K562 (cell line): ENCODE measurements around the gene CPPED1. TPM values are rescaled to one million over a fixed set of nuclear protein-coding genes. Genes with fewer than 3 reads are reported as not detected.

Experiments
- ATAC-seq: fragments of 200-7000 bp; cut with Tn5 transposase; 3 replicates; pipeline ENCODE4 v1.9.1; 2020; ENCODE audit warnings: moderate library complexity
- BruUV-seq: library from RNA; stranded (reverse); fragments of 400-500 nt; replicated peaks from 2 replicates; lab custom pipeline; 2021; lab: Mats Ljungman, UMichigan
- CTCF ChIA-PET: fragments of 300-600 bp; formaldehyde crosslinking; extraction: SDS; loops from one replicate; lab custom pipeline; 2021; ENCODE audit warnings: low intra/inter-chr PET ratio; lab: Yijun Ruan, JAX
- POLR2A ChIA-PET: fragments of 300-600, 350-650 bp; sonication (Branson Sonifier 250); formaldehyde crosslinking; extraction: SDS; loops from one replicate; lab custom pipeline; 2021; ENCODE audit warnings: antibody characterized with exemption, inconsistent platforms; lab: Yijun Ruan, JAX
- DNase-seq, 4 experiments: peaks; one replicate each; pipeline versions ENCODE4 v3.0.0 to v3.0.0-alpha.2; 2011 to 2018; ENCODE audit warnings: low spot score in 3 of 4, mixed read lengths in 3 of 4; ENCODE audit errors: extremely low read depth in 1 of 4
- FAIRE-seq: peaks from 2 replicates; lab custom pipeline; 2011; peaks lifted over from hg19 to GRCh38; lab: Jason Lieb, UNC
- H2AFZ ChIP-seq: 2 replicates; pipeline ENCODE4 v1.6.0; 2011; ENCODE audit warnings: low read depth, low read length, control low read depth, inconsistent platforms
- H3K27ac ChIP-seq: fragments of 200-600 bp; 3 replicates; pipeline ENCODE4 v1.8.0; 2011; ENCODE audit warnings: low read depth, mild to moderate bottlenecking, control low read depth, inconsistent platforms, low read length, moderate library complexity, mixed read lengths; ENCODE audit errors: extremely low read depth
- H3K27me3 ChIP-seq, 2 experiments: fragments of 300-600 bp in 1 of 2; 2 replicates in 1 of 2; 3 replicates in 1 of 2; pipeline versions ENCODE4 v1.6.0 to v1.8.0; 2011; ENCODE audit warnings: inconsistent platforms in 2 of 2, low read length in 2 of 2, mild to moderate bottlenecking in 1 of 2, mixed read lengths in 1 of 2, moderate library complexity in 1 of 2; ENCODE audit not compliant: control insufficient read depth in 2 of 2, insufficient read depth in 2 of 2
- H3K36me3 ChIP-seq: fragments of 300-600 bp; 3 replicates; pipeline ENCODE4 v1.8.0; 2011; ENCODE audit warnings: mild to moderate bottlenecking, low read length, inconsistent platforms; ENCODE audit not compliant: control insufficient read depth, insufficient read depth
- H3K4me1 ChIP-seq, 2 experiments: fragments of 200-600 bp in 1 of 2; replicated peaks in 1 of 2; 2 replicates in 1 of 2; 3 replicates in 1 of 2; pipeline versions ENCODE4 v1.5.1 to v1.8.0; 2011; ENCODE audit warnings: inconsistent platforms in 2 of 2, low read length in 2 of 2, mild to moderate bottlenecking in 1 of 2, mixed read lengths in 1 of 2, moderate library complexity in 1 of 2; ENCODE audit not compliant: control insufficient read depth in 2 of 2, insufficient read depth in 2 of 2
- H3K4me2 ChIP-seq: 2 replicates; pipeline ENCODE4 v1.6.1; 2011; ENCODE audit warnings: low read length, control low read depth, inconsistent platforms, mixed read lengths; ENCODE audit not compliant: insufficient read depth
- H3K4me3 ChIP-seq: fragments of 200-600 bp; sonication (generic), shearing (Covaris generic); 2 replicates; pipeline ENCODE4 v1.5.1; 2016; ENCODE audit warnings: control low read depth, inconsistent platforms
- H3K79me2 ChIP-seq: fragments of 200-600 bp; 3 replicates; pipeline ENCODE4 v1.8.0; 2011; ENCODE audit warnings: low read length, inconsistent platforms; ENCODE audit not compliant: control insufficient read depth, insufficient read depth
- H3K9ac ChIP-seq, 2 experiments: 2 replicates each; pipeline versions ENCODE4 v1.6.0 to v1.6.1; 2011; ENCODE audit warnings: low read depth in 2 of 2, low read length in 2 of 2, control low read depth in 1 of 2, inconsistent platforms in 1 of 2, mild to moderate bottlenecking in 1 of 2, mixed read lengths in 1 of 2; ENCODE audit not compliant: insufficient read depth in 1 of 2
- H3K9me1 ChIP-seq: one replicate; pipeline ENCODE4 v1.6.0; 2011; ENCODE audit warnings: inconsistent platforms, mild to moderate bottlenecking, low read length, moderate library complexity; ENCODE audit not compliant: control insufficient read depth, insufficient read depth
- H3K9me3 ChIP-seq: replicated peaks from 2 replicates; pipeline ENCODE4 v1.5.1; 2011; ENCODE audit warnings: low read depth, low read length, inconsistent platforms; ENCODE audit not compliant: control insufficient read depth, insufficient read depth
- H4K20me1 ChIP-seq: replicated peaks from 2 replicates; pipeline ENCODE4 v1.6.1; 2011; ENCODE audit warnings: low read length, inconsistent platforms, mixed read lengths; ENCODE audit not compliant: control insufficient read depth, insufficient read depth
- ARID1B ChIP-seq: fragments of 450-650 bp; IDR thresholded peaks from 2 replicates; pipeline ENCODE4 v1.6.1; 2016; ENCODE audit warnings: antibody characterized with exemption, mild to moderate bottlenecking, inconsistent platforms
- BRD4 ChIP-seq: fragments of 200-600 bp; sonication (generic); IDR thresholded peaks from 2 replicates; pipeline ENCODE4 v1.6.1; 2017; ENCODE audit warnings: inconsistent platforms
- CEBPB ChIP-seq: fragments of 450-650 bp; IDR thresholded peaks from 2 replicates; pipeline ENCODE4 v1.6.1; 2016; ENCODE audit warnings: missing genetic modification characterization, missing compliant biosample characterization
- ETS1 ChIP-seq: conservative IDR thresholded peaks from 2 replicates; pipeline ENCODE4 v1.6.1; 2011; ENCODE audit warnings: low read depth, mild to moderate bottlenecking, low read length; ENCODE audit not compliant: control insufficient read depth
- KLF10 ChIP-seq: fragments of 250-450 bp; sonication (Bioruptor Pico); IDR thresholded peaks from 2 replicates; pipeline ENCODE4 v1.6.1; 2021; ENCODE audit warnings: matching md5 sums
- NFXL1 ChIP-seq: fragments of 450-650 bp; formaldehyde crosslinking; IDR thresholded peaks from 2 replicates; pipeline ENCODE4 v1.4.0; 2021; ENCODE audit warnings: mild to moderate bottlenecking
- PHB2 ChIP-seq: fragments of 450-650 bp; IDR thresholded peaks from 2 replicates; pipeline ENCODE4 v1.6.1; 2017; ENCODE audit warnings: low read depth
- RNF219 ChIP-seq: fragments of 250-450 bp; sonication (Bioruptor Pico); IDR thresholded peaks from 2 replicates; pipeline ENCODE4 v1.5.0; 2022; ENCODE audit warnings: mild to moderate bottlenecking
- SMAD2 ChIP-seq: fragments of 150-350 bp; IDR thresholded peaks from 2 replicates; pipeline ENCODE4 v1.6.1; 2014; ENCODE audit warnings: low read depth, mild to moderate bottlenecking, low read length
- SMC3 ChIP-seq: conservative IDR thresholded peaks from 2 replicates; pipeline ENCODE4 v1.6.1; 2011; ENCODE audit warnings: low read depth, low read length, improper control_type of control experiment; ENCODE audit not compliant: insufficient read depth
- SNAPC5 ChIP-seq: fragments of 250-450 bp; sonication (Bioruptor Pico); IDR thresholded peaks from 2 replicates; pipeline ENCODE4 v1.8.0; 2021; ENCODE audit warnings: moderate library complexity, mild to moderate bottlenecking, inconsistent platforms
- SNRNP70 ChIP-seq: fragments of 200-400 bp; formaldehyde crosslinking; optimal IDR thresholded peaks from 2 replicates; pipeline ENCODE3; 2017; ENCODE audit warnings: low read depth, low read length
- SRSF7 ChIP-seq: fragments of 200-400 bp; formaldehyde crosslinking; optimal IDR thresholded peaks from 2 replicates; pipeline ENCODE3; 2017; ENCODE audit warnings: mild to moderate bottlenecking, low read depth, low read length
- XRCC4 ChIP-seq: IDR thresholded peaks from one replicate; pipeline ENCODE4 v1.6.1; 2011; ENCODE audit not compliant: insufficient read depth, insufficient read length; ENCODE audit errors: extremely low read depth
- ZKSCAN3 ChIP-seq: fragments of 250-450 bp; sonication (Bioruptor Pico); IDR thresholded peaks from 2 replicates; pipeline ENCODE4 v1.4.0; 2020
- ZNF274 ChIP-seq: IDR thresholded peaks from 2 replicates; pipeline ENCODE4 v1.6.1; 2011; ENCODE audit warnings: low read depth, mild to moderate bottlenecking, low read length, moderate library complexity, borderline replicate concordance
- ZNF41 ChIP-seq: fragments of 250-450 bp; sonication (Bioruptor Pico); conservative IDR thresholded peaks from 2 replicates; pipeline ENCODE4 v1.4.0; 2020; ENCODE audit warnings: mild to moderate bottlenecking
- WGBS: fragments of 100-300 bp; shearing (Covaris generic); methylation state at CpG from one replicate; pipeline ENCODE4 v1.1.6; 2016; ENCODE audit warnings: low coverage, mixed read lengths; ENCODE audit not compliant: insufficient coverage; ENCODE audit errors: missing lambda C conversion rate; 5-methylcytosine and 5-hydroxymethylcytosine counted together
- in situ Hi-C: fragments of 300-500 bp; cut with MboI; formaldehyde crosslinking; loops from 4 replicates; pipeline ENCODE4 v1.15.0; 2018; ENCODE audit warnings: inconsistent platforms, mixed read lengths
- intact Hi-C: fragments of 100-400 bp; cut with micrococcal nuclease; formaldehyde crosslinking; loops from 2 replicates; pipeline ENCODE4 v1.14.2; 2022
- polyA plus RNA-seq, 8 experiments: library from polyadenylated mRNA; depleted of rRNA in 4 of 8; stranded (reverse) in 5 of 8; unstranded in 3 of 8; fragments of >200 nt; fragmentation: Nextera tagmentation in 2 of 8; fragmentation: Illumina TruSeq in 1 of 8; extraction: Ambion mirVana in 2 of 8; extraction: Trizol in 1 of 8; gene quantifications; 2 replicates each; pipeline versions ENCODE4 v1.2.1 to v1.2.3, GENCODE V29; 2011 to 2014; ENCODE audit warnings: inconsistent platforms in 1 of 8, missing spikeins in 1 of 8
- total RNA-seq, 7 experiments: library from RNA; depleted of rRNA in 6 of 7; stranded (reverse); fragments of >200 nt in 6 of 7; fragmentation: Illumina TruSeq in 2 of 7; extraction: Trizol in 2 of 7; gene quantifications; 2 replicates each; pipeline versions ENCODE4 v1.2.1 to v1.2.3, GENCODE V29; 2011 to 2021; ENCODE audit warnings: low replicate concordance in 1 of 7
- TF ChIP-seq, protein P1 (sequence below): fragments of 450-650 bp; conservative IDR thresholded peaks from 2 replicates; pipeline ENCODE4 v1.6.1; 2016; ENCODE audit warnings: missing genetic modification characterization, low read depth, mild to moderate bottlenecking, missing compliant biosample characterization, moderate library complexity

Gene CPPED1
- total and polyA plus RNA-seq, 9 of the 15 experiments (the other 6 are each of a cell fraction or from before 2014, with no cell fraction given) = 7.5 to 25.7 (median 16.9) TPM

GRCh38 chr16:12749076-12749475 is 54.6 kb downstream of the CPPED1 start:
- H3K27me3 ChIP-seq = no peaks in the 10 kb centered on the region
- WGBS = 93% methylated on average over 2 of the region's 2 CpGs
- no peak for TF ChIP-seq CEBPB
- no peak for TF ChIP-seq BRD4
- TF ChIP-seq RNF219 = no peak
- no peak for TF ChIP-seq ZNF274
- no peak for TF ChIP-seq SMAD2
- no peak for TF ChIP-seq PHB2
- no peak for TF ChIP-seq ETS1
- TF ChIP-seq, protein P1, sequence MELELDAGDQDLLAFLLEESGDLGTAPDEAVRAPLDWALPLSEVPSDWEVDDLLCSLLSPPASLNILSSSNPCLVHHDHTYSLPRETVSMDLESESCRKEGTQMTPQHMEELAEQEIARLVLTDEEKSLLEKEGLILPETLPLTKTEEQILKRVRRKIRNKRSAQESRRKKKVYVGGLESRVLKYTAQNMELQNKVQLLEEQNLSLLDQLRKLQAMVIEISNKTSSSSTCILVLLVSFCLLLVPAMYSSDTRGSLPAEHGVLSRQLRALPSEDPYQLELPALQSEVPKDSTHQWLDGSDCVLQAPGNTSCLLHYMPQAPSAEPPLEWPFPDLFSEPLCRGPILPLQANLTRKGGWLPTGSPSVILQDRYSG (tag) = no peak
- TF ChIP-seq SMC3 = no peak
- TF ChIP-seq SNRNP70 = no peak
- TF ChIP-seq NFXL1 (CRISPR knock-in tag) = no peak
- TF ChIP-seq SRSF7 = no peak
- TF ChIP-seq ZNF41 (CRISPR knock-in tag) = no peak
- TF ChIP-seq ZKSCAN3 (CRISPR knock-in tag) = no peak
- TF ChIP-seq KLF10 (CRISPR knock-in tag) = no peak
- TF ChIP-seq XRCC4 = no peak
- TF ChIP-seq ARID1B = no peak
- TF ChIP-seq SNAPC5 (CRISPR knock-in tag) = no peak
- TF ChIP-seq, all 486 proteins: peak for 0
- Histone ChIP-seq H3K4me2 (no peak overlapping the region), H3K9me1 (no peaks in the 10 kb centered on the region), H3K79me2 (no peaks in the 10 kb centered on the region), H3K4me1 (no peaks in the 10 kb centered on the region; a peak in 1 of 5 replicates), H2AFZ (no peak overlapping the region), H3K27ac (no peak overlapping the region), H3K9ac (no peak overlapping the region), H3K36me3 (no peaks in the 10 kb centered on the region), H4K20me1 (no peaks in the 10 kb centered on the region), H3K4me3 (no peak overlapping the region), H3K9me3 (peaks cover 3% of the 10 kb centered on the region; the same call in 1 of the 2 replicates)
- DNase-seq = no peak
- ChIA-PET POLR2A (interaction anchor here (0.6 kb wide), 1 partner anchor 74 kb away, joined by 3 read pairs; no protein-coding TSS in a partner anchor), CTCF (no interaction called here)
- FAIRE-seq = no peak
- intact Hi-C loops (no loop called here), in situ Hi-C loops (no loop called here)
- ATAC-seq = no peak
- BruUV-seq = no TSS peak
